Tibial nerve (tissue), 4 donors: Measurements from ENCODE around the gene UBE2Z. TPM values are rescaled to one million over a fixed set of nuclear protein-coding genes. Genes with fewer than 3 reads are reported as not detected.

Experiments
- small RNA-seq: library from RNA; depleted of rRNA; stranded (forward); fragments of <200 nt; gene quantifications from one replicate; pipeline ENCODE3, GENCODE V24; 2016
- total RNA-seq, 4 donors: library from RNA; depleted of rRNA; stranded (reverse); fragments of >200 nt; gene quantifications; one replicate each; pipeline ENCODE4 v1.1.0, GENCODE V29; 2016

UBE2Z gene
- total RNA-seq, 4 donors from 2014 or later, result 51.0 to 63.8 (median 56.8) TPM

Small RNA genes lying within 50 kb of the gene (small RNA-seq; reads per million reads assigned to genes)
- not detected for gene AC068531.1
- gene RF00263, result not detected
- gene RF01210, result not detected
- gene RNU1-42P, result 0.47 reads per million

Other genes with a start within 250 kb of the UBE2Z start
- not detected for gene PRAC1, start 185.9 kb upstream of the UBE2Z start, total RNA-seq
- gene PRAC2, start 185.2 kb upstream of the UBE2Z start, total RNA-seq, result not detected
- gene HOXB13, start 179.7 kb upstream of the UBE2Z start, total RNA-seq, result not detected
- gene TTLL6, start 91.2 kb upstream of the UBE2Z start, total RNA-seq, result 1 to 10 TPM in 2 of 4 donors, under 1 TPM in 2; 0.21 to 4.8 (median 0.99) TPM
- 100 to 1,000 TPM; 167 to 302 (median 232) TPM for gene CALCOCO2, start 77.4 kb upstream of the UBE2Z start, total RNA-seq
- gene ATP5MC1, start 15.6 kb upstream of the UBE2Z start, total RNA-seq, result 100 to 1,000 TPM in 1 of 4 donors, 10 to 100 TPM in 3; 71.4 to 103 (median 89.7) TPM
- gene SNF8, start 36.4 kb downstream of the UBE2Z start, total RNA-seq, result 100 to 1,000 TPM in 1 of 4 donors, 10 to 100 TPM in 3; 36.9 to 107 (median 75.6) TPM
- not detected for gene GIP, start 60.2 kb downstream of the UBE2Z start, total RNA-seq
- gene IGF2BP1, start 89.0 kb downstream of the UBE2Z start, total RNA-seq, result not detected
- gene B4GALNT2, start 224.4 kb downstream of the UBE2Z start, total RNA-seq, result not detected